Measurements from ENCODE around the gene NDUFA8.

- TF ChIP-seq NFATC3 (IDR thresholded peaks at IDR 0.05) (no peak), ATF2 (CRISPR knock-in tag; IDR thresholded peaks at IDR 0.05) (no peak), CTCF (IDR thresholded peaks at IDR 0.05 in 2 of 3, conservative IDR thresholded peaks at IDR 0.05 in 1 of 3; ENCODE audit: insufficient read depth in 2 of 3, low read depth in 1 of 3, low read length in 3 of 3) (no peak), ZNF280B (CRISPR knock-in tag; IDR thresholded peaks at IDR 0.05) (no peak), MEF2D (tag; conservative IDR thresholded peaks at IDR 0.05; ENCODE audit: low read depth) (no peak), YY1 (IDR thresholded peaks at IDR 0.05; ENCODE audit: borderline replicate concordance in 1 of 3, control insufficient read depth in 1 of 3, extremely low read depth in 1 of 3, insufficient read depth in 3 of 3, insufficient read length in 1 of 3, insufficient replicate concordance in 2 of 3, low read depth in 1 of 3, low read length in 2 of 3) (no peak), PCBP1 (IDR thresholded peaks at IDR 0.05; ENCODE audit: low read depth, low read length, poor library complexity, severe bottlenecking) (no peak), E2F4 (CRISPR knock-in tag; IDR thresholded peaks at IDR 0.05; ENCODE audit: low read depth) (no peak), ZNF232 (CRISPR knock-in tag; IDR thresholded peaks at IDR 0.05) (no peak), NRF1 (conservative IDR thresholded peaks at IDR 0.05 in 1 of 2, IDR thresholded peaks at IDR 0.05 in 1 of 2) (no peak), DPF2 (IDR thresholded peaks at IDR 0.05) (no peak), ZNF511 (CRISPR knock-in tag; IDR thresholded peaks at IDR 0.05) (no peak), EP300 (IDR thresholded peaks at IDR 0.05; ENCODE audit: low read length) (no peak), ZNF512 (tag; IDR thresholded peaks at IDR 0.05) (no peak)
These were observed 32.0 kb upstream of the NDUFA8 start for GRCh38 chr9:122191584-122191983.

Data from K562 (cell line).